SK-N-MC (cell line): ENCODE results near the gene AUTS2.

Experiments used
- EZH2 ChIP-seq: fragments of 200-600 bp; sonication (generic); IDR thresholded peaks from one replicate; pipeline ENCODE4 v1.6.1; 2017; ENCODE audit warnings: antibody characterized with exemption
- FOXP2 ChIP-seq: optimal IDR thresholded peaks from 2 replicates; pipeline ENCODE3; 2011; ENCODE audit warnings: mild to moderate bottlenecking, moderate library complexity; ENCODE audit not compliant: insufficient read depth; ENCODE audit errors: extremely low read length, control extremely low read depth

DNA sequence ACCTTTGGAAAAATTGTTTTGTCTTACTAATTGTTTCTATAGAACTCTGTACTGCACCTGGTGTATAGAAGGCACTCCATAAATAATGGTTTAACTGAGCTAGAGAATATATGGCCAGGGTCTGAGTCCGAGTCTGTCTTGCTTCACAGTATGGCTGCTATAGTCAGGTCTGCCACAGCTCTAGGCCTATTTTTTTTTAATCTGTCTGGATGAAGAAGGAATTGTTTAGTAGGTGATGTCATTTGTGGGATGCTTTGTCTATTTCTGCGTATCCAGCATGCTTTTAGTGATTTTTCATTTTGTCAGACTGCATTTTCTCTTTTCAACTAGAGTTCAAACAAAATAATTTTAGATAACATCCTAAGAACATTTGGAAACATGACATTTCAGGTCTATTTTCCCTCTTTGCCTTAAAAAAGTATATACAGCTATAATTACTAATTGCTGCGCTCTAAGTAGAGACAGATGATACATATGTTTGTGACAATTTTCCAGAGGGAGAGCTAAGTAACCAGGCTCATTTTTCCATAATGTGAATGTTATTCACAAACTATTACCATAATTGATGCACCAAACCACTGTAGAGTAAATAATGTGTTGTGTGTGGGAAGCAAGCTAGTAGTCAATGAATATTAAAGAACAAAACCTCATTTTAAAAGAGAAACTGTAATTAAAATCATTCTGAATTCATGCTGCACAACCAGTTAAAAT is 361.7 kb downstream of the AUTS2 start:
- TF ChIP-seq FOXP2 = no peak
- no peak for TF ChIP-seq EZH2
